ENCODE data around the gene ZNF175.

- TF ChIP-seq EZH2 (IDR thresholded peaks at IDR 0.05; ENCODE audit: insufficient read depth, low read length) (no peak), CTCF (IDR thresholded peaks at IDR 0.05; ENCODE audit: insufficient read depth, low read depth, low read length) (no peak)
These were observed 19.4 kb downstream of the ZNF175 start for GRCh38 chr19:51590441-51590840.
